Large intestine (tissue), 3 donors: ENCODE results near the gene FBXO24. TPM values are rescaled to one million over a fixed set of nuclear protein-coding genes. Genes with fewer than 3 reads are reported as not detected.
A peak's percentile ranks its signal among the peaks of the same experiment; 100 is the strongest.

Experiments used
- DNase-seq, 2 donors: peaks; one replicate each; pipeline versions ENCODE4 v3.0.0 to v3.0.0-alpha.2; 2013
- H3K27ac ChIP-seq: one replicate; pipeline ENCODE4 v1.5.1; 2013; ENCODE audit warnings: low read length
- H3K27me3 ChIP-seq: 2 replicates; pipeline ENCODE4 v1.6.1; 2013; ENCODE audit warnings: low read length; ENCODE audit not compliant: control insufficient read depth, insufficient read depth
- H3K36me3 ChIP-seq: 2 replicates; pipeline ENCODE4 v1.6.1; 2013; ENCODE audit warnings: low read length; ENCODE audit not compliant: control insufficient read depth, insufficient read depth
- H3K4me1 ChIP-seq: one replicate; pipeline ENCODE4 v1.6.1; 2013; ENCODE audit warnings: low read length; ENCODE audit not compliant: control insufficient read depth, insufficient read depth
- H3K4me3 ChIP-seq: one replicate; pipeline ENCODE4 v1.5.1; 2013; ENCODE audit warnings: low read length
- H3K9me3 ChIP-seq: one replicate; pipeline ENCODE4 v1.6.1; 2013; ENCODE audit warnings: mild to moderate bottlenecking, low read depth, low read length, moderate library complexity; ENCODE audit not compliant: control insufficient read depth
- WGBS: methylation state at CpG from one replicate; pipeline ENCODE4 v1.1.5; 2013; ENCODE audit warnings: low lambda C conversion rate; ENCODE audit not compliant: insufficient coverage; 5-methylcytosine and 5-hydroxymethylcytosine counted together
- polyA plus RNA-seq: library from polyadenylated mRNA; unstranded; fragments of 120-200 nt; gene quantifications from one replicate; pipeline ENCODE4 v1.2.1, GENCODE V29; 2013

FBXO24 gene
- polyA plus RNA-seq, 1 donor = 0.88 TPM

GRCh38 chr7:100595188-100595587, 9.1 kb downstream of the FBXO24 start:
- no peak overlapping the region for H3K27ac ChIP-seq
- peaks cover 8% of the 10 kb centered on the region for H3K27me3 ChIP-seq
- no peaks in the 10 kb centered on the region for H3K36me3 ChIP-seq
- peaks cover 11% of the 10 kb centered on the region for H3K4me1 ChIP-seq
- 86% methylated on average over 1 of the region's 7 CpGs for WGBS
- no peak for DNase-seq
- no peak overlapping the region for H3K4me3 ChIP-seq
- H3K9me3 ChIP-seq = no peaks in the 10 kb centered on the region

DNA sequence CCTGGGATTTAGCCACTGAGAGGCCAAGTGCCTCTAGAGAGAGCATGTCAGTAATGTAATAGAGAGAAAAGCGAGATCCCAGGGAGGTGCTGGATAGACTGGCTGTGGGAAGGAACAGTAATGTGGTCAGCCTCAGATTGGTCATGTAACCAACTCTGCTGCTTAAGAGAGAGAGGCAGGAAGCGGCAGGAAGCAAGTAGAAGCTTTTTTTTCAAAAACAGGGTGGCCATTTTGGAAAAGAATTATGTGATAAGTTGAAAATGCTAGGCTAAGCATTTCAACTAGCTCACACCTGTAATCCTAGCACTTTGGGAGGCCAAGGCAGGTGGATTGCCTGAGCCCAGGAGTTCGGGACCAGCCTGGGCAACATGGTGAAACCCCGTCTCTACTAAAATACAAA, 12.3 kb downstream of the FBXO24 start:
- no CpG with 5 or more reads among the region's 4 CpGs for WGBS
- peaks cover 12% of the 10 kb centered on the region for H3K4me1 ChIP-seq
- no peaks in the 10 kb centered on the region for H3K9me3 ChIP-seq
- no peak for DNase-seq
- H3K27me3 ChIP-seq = peaks cover 5% of the 10 kb centered on the region
- H3K27ac ChIP-seq = no peak overlapping the region
- H3K36me3 ChIP-seq = no peaks in the 10 kb centered on the region
- no peak overlapping the region for H3K4me3 ChIP-seq

DNA sequence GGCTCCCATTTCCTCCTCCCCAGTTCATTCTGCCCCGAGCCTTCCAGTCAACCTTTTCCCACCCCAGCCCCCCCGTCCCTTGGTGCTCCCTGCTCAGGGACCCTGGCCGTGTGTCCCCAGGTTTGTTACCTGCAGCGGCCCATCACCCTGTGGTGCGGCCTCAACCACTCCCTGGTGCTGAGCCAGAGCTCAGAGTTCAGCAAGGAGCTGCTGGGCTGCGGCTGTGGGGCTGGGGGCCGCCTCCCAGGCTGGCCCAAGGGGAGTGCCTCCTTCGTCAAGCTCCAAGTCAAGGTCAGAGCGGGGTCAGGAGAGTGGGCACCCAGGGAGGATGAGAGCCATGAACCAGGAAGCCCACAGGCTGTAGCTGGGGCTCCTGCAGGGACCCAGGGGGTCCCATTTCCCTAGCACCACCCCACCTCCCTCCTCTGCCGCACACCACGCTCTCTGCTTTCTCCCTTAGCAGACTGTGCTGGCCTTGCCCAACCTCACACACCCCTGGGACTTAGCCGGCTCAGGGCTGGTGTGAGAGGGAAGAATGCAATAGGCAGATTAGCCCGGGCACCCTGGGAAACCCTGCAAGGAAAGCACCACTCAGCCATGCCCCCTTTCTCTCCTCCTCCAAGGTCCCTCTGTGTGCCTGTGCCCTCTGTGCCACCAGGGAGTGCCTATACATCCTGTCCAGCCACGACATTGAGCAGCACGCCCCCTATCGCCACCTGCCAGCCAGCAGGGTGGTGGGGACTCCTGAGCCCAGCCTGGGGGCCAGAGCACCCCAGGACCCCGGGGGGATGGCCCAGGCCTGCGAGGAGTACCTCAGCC, 14.0 kb downstream of the FBXO24 start:
- DNase-seq = peak; percentile 47 to 73
- Histone ChIP-seq H3K4me3 (no peak overlapping the region), H3K36me3 (no peaks in the 10 kb centered on the region), H3K9me3 (peaks cover 4% of the 10 kb centered on the region), H3K4me1 (peaks cover 27% of the 10 kb centered on the region), H3K27ac (no peak overlapping the region), H3K27me3 (peaks cover 19% of the 10 kb centered on the region)
- no CpG with 5 or more reads among the region's 18 CpGs for WGBS

- DNase-seq = no peak
- no CpG with 5 or more reads among the region's 9 CpGs for WGBS
- no peak overlapping the region for H3K27ac ChIP-seq
- H3K4me1 ChIP-seq = peaks cover 32% of the 10 kb centered on the region
- peaks cover 25% of the 10 kb centered on the region for H3K27me3 ChIP-seq
- H3K4me3 ChIP-seq = no peak overlapping the region
- peaks cover 4% of the 10 kb centered on the region for H3K9me3 ChIP-seq
- no peaks in the 10 kb centered on the region for H3K36me3 ChIP-seq
Measured at GRCh38 chr7:100600730-100601038, 14.6 kb downstream of the FBXO24 start.

DNA sequence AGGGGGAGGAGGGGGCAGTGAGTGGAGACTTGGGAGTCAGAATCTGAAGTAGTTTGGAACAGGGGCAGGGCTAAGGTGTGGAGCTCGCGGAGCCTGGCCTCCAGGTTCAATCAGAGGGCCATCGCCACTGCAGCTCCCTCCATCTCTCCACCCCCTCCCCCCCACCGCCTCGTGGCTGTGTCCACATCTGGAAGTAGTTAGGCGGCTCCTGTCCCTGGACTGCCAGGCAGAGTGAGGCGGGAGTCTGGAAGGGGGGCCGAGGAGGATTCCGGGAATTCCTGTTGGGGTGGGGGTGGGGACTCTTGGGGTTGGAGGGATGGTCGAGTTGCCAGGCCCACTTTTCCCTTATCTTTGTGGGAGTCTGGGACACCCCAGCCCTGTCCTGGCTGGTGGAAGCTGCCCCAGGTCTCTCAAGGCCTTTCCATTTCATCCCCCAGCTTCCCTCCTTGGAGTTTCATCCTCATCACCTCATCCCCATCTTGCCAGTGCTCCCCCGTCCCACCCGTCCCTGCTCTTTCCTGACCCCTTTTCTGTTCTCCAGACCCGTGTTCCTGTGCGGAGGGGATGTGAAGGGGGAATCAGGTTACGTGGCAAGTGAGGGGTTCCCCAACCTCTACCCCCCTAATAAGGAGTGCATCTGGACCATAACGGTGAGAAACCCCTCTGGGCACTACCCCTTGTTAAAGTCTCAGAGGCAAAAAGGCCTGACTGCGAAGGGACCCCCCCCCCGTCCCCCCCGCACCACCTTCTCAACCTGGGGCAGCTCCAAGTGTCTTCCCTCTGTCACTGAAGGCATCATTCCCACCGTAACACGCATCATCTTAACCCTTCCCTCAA, 17.0 kb downstream of the FBXO24 start:
- WGBS = no CpG with 5 or more reads among the region's 21 CpGs
- peaks cover 36% of the 10 kb centered on the region for H3K4me1 ChIP-seq
- DNase-seq = peak in 1 of 2 donors; percentile 46

GRCh38 chr7:100603726-100604027, 17.5 kb downstream of the FBXO24 start:
- Histone ChIP-seq H3K4me1 (peaks cover 36% of the 10 kb centered on the region), H3K27ac (peak overlapping the region; percentile 61), H3K27me3 (peaks cover 32% of the 10 kb centered on the region), H3K9me3 (peaks cover 4% of the 10 kb centered on the region), H3K36me3 (peaks cover 2% of the 10 kb centered on the region), H3K4me3 (peak overlapping the region; percentile 39)
- WGBS = no CpG with 5 or more reads among the region's 10 CpGs
- no peak for DNase-seq

More for the DNA sequence above, 17.0 kb downstream of the FBXO24 start:
- Histone ChIP-seq H3K4me3 (peak overlapping the region; percentile 39), H3K9me3 (peaks cover 4% of the 10 kb centered on the region), H3K36me3 (peaks cover 2% of the 10 kb centered on the region), H3K27me3 (peaks cover 32% of the 10 kb centered on the region), H3K27ac (peak overlapping the region; percentile 61)

DNA sequence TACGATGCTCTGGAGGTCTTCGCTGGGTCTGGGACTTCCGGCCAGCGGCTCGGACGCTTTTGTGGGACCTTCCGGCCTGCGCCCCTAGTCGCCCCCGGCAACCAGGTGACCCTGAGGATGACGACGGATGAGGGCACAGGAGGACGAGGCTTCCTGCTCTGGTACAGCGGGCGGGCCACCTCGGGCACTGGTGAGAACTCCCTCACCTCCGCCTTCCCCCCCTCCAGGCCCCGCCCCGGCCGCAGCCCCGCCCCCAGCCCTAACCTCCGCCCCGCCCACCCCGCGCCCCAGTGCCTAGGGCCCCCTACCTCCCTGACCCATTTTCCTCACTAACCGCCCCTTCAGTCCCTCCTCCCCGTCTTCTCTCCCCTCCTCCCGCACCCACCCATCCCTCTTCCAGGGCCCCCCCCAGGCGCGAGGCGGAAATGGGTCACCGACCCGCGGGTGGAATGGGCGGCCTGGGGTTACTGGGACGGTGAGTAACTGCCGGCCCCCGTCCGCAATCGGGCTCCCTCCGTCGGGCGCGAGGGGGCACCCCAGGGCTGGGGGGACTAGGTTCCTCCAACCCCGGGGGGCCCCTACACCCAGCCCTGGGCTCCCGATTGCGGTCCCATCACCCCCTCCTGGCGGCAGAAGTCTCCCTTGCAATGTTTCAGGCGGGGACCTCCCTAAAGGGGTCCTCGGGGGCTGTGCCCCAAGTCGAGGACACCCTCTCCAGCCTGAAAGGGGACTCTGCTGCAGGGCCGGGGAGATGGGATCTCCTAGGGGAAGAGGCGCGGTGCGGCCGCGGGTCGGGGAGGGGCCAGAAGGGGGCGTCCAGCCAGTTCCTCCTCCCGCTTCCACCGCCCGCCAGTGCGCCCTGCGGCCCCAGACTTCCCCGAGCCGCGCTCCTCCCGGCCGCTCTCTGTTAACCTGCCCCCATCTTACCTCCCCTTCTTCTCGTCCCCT, 18.2 kb downstream of the FBXO24 start:
- WGBS = no CpG with 5 or more reads among the region's 70 CpGs
- peaks cover 32% of the 10 kb centered on the region for H3K27me3 ChIP-seq

DNA sequence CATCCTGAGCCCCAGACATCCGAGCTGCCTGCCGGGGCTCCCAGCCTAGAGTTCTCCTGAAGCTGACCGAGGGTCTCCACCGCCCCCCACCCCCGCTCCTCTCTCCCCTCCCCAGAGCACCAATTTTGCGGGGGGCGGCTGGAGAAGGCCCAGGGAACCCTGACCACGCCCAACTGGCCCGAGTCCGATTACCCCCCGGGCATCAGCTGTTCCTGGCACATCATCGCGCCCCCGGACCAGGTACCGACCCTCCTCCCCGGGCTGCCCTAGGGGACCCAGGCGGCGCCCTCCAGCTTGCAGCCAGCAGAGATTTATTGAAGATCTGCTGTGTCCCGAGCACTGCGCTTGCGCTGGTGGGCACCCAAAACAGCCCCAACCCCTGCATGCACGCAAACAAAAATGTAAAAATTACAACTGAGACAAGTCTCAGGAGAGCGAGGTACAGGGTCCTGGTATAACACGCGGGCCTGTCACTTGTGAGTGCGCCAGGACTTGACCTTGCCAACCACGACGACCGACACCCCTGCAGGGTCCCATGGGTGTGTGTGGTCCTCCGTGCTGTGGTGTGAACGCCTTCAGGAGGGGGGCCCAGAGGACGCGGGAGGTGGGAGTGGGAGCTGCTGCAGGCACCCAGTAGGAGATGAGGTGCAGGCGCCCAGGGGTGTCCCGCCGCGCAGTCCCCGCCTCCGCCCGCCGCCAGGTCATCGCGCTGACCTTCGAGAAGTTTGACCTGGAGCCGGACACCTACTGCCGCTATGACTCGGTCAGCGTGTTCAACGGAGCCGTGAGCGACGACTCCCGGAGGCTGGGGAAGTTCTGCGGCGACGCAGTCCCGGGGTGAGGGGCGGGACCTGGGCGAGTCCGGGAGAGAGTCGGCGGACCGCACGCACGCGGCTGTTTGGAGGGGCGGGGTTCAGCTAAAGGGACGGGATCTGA, 19.1 kb downstream of the FBXO24 start:
- no peak overlapping the region for H3K27ac ChIP-seq
- WGBS = no CpG with 5 or more reads among the region's 68 CpGs
- H3K36me3 ChIP-seq = peaks cover 2% of the 10 kb centered on the region
- H3K4me1 ChIP-seq = peaks cover 28% of the 10 kb centered on the region
- H3K9me3 ChIP-seq = peaks cover 4% of the 10 kb centered on the region
- H3K4me3 ChIP-seq = peak overlapping the region; percentile 72
- peaks cover 32% of the 10 kb centered on the region for H3K27me3 ChIP-seq
- peak in 1 of 2 donors; percentile 49 for DNase-seq

More for the DNA sequence above, 18.2 kb downstream of the FBXO24 start:
- H3K36me3 ChIP-seq = peaks cover 2% of the 10 kb centered on the region
- DNase-seq = peak in 1 of 2 donors; percentile 58
- H3K4me3 ChIP-seq = peak overlapping the region; percentile 72
- H3K4me1 ChIP-seq = peaks cover 36% of the 10 kb centered on the region
- peaks cover 4% of the 10 kb centered on the region for H3K9me3 ChIP-seq
- peak overlapping the region; percentile 61 for H3K27ac ChIP-seq

GRCh38 chr7:100606313-100606712, 20.2 kb downstream of the FBXO24 start:
- DNase-seq = no peak
- peaks cover 32% of the 10 kb centered on the region for H3K27me3 ChIP-seq

More at GRCh38 chr7:100606313-100606712, 20.2 kb downstream of the FBXO24 start:
- WGBS = no CpG with 5 or more reads among the region's 12 CpGs
- Histone ChIP-seq H3K9me3 (peaks cover 4% of the 10 kb centered on the region), H3K36me3 (peaks cover 2% of the 10 kb centered on the region), H3K4me1 (peaks cover 27% of the 10 kb centered on the region), H3K4me3 (no peak overlapping the region), H3K27ac (no peak overlapping the region)
